Measurements from ENCODE around the gene C10orf90. TPM values are rescaled to one million over a fixed set of nuclear protein-coding genes. Genes with fewer than 3 reads are reported as not detected.

C10orf90 gene
- total and polyA plus RNA-seq, 2 of the 8 experiments (the other 6 are each of a cell fraction or from before 2014, with no cell fraction given): 0.21 TPM; not detected in 1

DNA sequence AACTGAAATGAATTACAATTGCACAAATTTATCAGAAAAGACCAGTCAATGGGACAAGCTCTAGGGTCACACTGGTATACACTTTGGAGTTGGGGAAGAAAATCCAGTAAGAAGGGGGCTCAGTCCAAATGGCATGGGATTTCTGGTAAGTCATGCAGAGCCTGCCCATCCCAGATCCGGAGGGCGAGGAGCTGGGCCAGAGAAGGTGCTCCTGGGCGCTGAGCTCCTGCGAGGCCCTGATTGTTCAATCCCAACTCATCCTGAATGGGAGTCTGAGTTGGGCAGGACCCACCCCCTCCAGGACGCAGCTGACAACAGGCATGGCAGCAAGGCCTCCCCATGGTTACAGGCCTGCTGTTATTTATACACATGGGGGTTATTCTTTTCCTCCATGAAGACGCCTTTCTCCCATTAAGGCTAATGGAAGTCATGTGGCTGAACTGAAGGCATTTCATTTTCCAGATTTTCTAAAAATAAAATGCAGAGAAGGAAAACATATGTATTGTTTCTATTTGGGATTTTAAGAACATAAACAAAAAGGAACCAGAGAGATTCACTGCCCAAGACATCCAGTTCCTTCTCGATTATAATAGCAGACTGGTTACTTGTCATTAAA is 191.1 kb downstream of the C10orf90 start (continued):
- no peak for TF ChIP-seq TEAD4 (IDR thresholded peaks at IDR 0.05; ENCODE audit: low read depth, low read length)

Data from H1 (cell line).